GM19099 (cell line): ENCODE data around the gene PANK1.
A peak's percentile ranks its signal among the peaks of the same experiment; 100 is the strongest.

Experiments
- POLR2A ChIP-seq: IDR thresholded peaks from 3 replicates; pipeline ENCODE4 v1.6.1; 2011; ENCODE audit warnings: low read depth; ENCODE audit not compliant: insufficient read length; ENCODE audit errors: extremely low read depth

PANK1 gene

DNA sequence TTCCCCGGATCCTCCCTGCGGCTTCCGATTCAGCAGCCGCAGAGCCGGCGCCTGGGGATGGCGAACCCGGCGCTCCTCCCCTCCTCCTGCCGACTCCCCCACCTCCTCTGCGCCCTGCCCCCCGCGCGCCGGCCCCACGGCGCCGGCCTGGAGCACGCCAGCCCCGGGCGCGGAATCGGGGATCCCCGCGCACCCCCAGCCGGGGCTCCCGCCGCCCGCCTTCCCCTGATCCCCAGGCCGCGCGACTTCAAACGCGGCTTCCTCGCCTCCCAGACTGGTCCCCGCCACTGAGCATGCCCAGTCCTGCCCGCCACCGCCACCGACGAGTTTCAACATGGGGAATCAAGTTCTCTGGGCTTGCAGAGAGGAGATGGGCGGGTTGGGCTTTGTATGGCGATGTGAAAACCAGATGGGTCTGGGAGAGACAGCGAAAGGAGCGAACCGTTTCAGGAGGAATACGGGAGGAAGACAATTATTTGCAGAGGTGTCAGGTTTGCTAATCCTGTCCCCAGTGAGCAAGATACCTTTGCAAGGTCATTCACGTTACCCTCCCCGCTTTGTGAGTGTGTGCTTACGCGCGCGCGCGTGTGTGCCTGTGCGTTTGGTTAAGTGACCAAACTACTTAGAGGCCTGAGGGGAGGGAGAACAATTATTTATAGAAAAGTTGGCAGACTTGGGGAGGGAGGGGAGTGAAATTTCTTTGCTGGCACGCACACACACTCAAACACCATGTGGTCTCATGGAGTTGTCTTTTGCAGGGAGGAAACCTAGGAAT, at the start of gene PANK1:
Gene PANK1, minus strand, starts transcription at position 276 of the 775 bp plus-strand sequence. CDS start 351 bp downstream, outside the sequence.
- peak; percentile 48 for TF ChIP-seq POLR2A

DNA sequence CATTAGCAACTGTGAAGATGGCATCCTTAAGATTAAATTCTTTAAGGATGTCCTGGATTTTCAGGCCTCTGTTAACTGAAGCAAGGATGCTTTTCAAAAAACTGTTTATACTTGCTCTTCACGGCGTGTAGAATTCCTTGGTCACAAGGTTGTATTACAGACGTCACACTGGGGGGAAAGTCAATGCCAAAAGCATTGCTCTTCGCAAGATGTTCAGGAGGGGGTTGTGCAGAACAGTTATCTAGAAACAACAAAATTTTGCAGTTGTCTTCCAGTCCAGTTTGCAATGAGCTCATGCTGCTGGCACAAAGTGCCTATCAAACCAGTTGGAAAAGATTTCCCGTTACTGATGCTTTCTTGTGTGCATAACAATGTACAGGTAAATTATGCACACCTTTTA, 48.1 kb upstream of the PANK1 start:
- no peak for TF ChIP-seq POLR2A

DNA sequence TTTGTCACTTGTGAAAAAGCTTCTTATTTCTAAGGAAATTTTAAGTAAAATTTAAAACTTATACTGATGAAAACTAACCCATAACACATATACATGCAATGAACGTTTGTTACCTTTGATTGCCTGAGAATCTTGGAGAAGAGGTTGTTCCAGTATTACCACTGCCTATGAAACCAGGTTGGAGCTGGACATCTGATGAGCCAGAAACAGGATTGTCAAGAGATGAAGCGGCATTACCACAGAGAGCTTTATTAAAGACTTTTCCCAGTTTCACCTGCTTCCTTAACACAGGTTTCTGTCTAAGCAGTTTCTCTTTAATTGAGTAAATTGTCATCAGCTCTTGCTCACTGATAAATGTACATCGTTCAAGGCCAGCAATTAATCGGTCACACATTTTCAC, 47.4 kb upstream of the PANK1 start:
- TF ChIP-seq POLR2A = no peak

DNA sequence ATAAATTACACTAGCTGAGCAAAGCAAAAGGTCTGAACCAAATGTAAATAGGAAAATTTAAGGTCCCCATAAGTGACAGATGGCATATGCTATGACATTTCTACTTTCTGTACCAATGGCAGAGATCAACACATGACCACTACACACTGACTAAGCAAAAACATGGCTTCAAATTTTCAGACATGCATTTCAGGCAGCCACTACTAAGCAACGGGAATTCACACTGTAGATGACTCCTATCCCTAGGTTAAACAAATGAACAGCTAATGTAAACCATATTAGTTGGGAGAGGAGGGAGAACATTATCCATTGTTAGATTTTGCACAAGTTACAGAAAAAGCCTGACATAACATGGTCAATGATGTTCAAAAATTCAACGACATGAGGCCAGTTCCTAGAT, 45.0 kb upstream of the PANK1 start:
- TF ChIP-seq POLR2A = no peak

DNA sequence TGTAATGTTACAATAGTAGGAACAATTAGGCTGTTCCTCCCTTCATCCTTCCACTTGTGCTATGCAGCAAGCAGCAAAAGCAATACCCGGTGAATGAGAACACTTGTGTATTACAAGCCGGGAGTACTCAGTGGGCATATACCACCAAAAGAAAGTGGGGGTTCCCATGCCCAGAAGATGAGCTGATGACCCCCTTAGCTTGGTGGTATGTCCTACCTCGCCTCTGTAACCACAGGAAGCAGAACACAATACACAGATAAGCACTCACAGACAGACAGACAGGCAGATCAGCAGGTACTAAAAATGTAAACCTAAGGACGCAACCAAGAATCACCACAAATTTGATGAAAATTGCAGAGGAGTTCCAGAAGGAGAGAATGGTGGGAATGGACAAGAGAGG, 40.9 kb upstream of the PANK1 start:
- TF ChIP-seq POLR2A = no peak

DNA sequence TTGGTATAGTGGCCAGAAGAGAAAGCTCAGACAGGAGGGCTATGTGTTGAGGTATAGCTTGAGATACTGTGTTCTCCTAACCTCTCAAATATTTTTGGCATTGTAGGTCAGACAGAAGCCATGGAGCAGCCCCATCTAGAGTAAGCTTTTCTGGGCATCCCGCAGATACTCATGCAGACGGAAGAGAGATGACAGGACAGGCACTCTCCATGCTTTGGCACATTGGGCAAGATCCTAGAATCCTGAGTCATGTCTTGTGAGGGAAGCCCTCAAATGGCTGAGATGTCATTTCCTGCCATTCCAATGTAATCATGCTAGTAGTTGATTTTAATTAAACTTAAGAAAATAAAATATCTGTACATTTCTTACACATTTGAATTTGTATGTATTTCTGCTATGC, 39.6 kb upstream of the PANK1 start:
- TF ChIP-seq POLR2A = no peak

DNA sequence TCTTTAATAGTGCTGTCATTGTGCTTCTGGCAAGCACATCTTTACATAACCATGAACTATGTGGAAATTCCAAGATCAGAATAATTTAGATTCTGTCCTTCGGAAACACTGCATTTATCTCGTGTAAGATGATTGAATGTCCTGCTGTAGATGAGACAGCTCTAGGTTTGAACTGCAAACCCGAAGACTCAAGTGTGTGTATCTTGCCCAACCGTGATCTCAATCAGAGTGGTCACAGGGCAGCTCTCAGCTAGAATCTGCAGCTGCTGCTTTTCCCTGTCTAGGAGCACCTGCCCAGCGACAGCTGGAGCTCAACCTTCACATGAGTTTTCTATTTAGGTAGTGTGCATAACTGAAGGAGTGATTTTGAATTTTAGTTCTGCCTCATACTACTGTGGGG, 38.8 kb upstream of the PANK1 start:
- no peak for TF ChIP-seq POLR2A

DNA sequence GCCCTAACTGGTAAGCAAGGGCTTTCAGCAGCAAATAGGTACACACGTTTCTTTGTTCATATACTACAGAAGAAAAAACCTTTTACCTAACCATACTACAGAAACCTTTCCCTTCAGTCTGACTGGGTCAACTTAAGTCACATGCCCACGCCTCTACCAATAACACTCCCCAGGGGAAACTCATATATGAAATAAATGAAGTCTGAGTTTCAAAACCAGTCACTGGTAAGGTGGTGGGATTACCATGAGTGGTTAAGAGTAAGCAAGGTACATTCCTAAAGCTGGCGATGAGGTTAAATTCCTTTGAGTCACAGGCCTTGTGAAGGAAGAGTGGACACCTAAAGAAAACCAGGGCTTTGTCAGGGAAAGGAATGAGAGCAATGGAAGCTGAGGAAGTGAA, 34.9 kb upstream of the PANK1 start:
- no peak for TF ChIP-seq POLR2A

DNA sequence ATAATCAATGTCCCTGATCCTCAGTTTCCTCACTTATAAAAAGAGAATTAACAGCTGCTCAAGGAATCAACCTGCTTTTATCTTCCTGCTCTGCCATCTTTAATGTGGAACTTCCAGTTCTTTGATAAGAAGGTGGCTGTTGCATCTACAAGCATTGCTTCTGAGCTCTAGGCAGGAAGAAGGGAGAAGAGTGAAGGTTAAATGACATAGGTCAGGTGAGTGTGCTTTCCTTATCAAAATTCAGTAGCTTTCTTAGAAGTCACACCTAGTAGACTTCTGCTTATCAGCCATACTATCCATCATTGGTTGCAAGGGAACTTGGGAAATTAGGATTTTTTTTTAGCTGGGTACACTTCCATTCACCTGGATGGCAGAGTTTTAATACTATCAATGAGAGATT, 32.3 kb upstream of the PANK1 start:
- no peak for TF ChIP-seq POLR2A

DNA sequence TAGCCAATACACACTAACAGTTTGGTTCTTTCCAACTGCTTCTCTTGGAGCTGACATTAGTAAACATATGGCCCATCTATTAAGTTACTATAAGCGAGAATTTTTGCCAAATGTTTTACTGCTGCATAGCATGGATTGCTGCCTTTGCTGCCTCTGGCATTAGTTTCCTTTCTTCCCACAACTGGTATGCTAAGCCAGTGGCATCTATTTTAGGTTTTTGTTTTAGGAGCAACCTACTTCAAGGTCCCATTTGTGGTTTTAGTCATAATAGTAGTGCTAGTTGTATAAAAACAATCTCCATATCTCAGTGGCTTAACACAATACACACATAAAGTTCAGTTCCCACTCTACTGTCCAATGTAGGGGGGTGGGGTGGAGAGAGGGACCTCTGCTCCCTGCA, 25.9 kb upstream of the PANK1 start:
- no peak for TF ChIP-seq POLR2A

DNA sequence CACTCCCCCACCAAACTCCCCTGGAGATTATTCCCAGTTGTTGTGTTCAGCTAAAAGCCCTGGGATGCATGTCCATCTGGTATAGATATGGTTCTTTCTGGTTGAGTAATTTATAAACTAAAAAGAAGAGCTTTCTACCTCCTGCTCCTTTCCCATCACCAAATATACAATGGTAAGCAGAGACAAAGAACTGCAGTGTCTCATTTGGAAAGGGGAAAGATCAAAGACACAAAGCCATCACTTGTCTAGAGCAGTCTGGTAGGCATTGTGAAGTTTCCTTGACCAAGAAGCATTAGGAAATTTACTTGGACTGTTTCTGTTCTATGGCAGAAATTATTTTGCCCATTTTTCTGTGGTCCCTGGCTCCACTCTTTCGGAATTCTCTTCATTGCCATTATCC, 24.9 kb upstream of the PANK1 start:
- TF ChIP-seq POLR2A = no peak

DNA sequence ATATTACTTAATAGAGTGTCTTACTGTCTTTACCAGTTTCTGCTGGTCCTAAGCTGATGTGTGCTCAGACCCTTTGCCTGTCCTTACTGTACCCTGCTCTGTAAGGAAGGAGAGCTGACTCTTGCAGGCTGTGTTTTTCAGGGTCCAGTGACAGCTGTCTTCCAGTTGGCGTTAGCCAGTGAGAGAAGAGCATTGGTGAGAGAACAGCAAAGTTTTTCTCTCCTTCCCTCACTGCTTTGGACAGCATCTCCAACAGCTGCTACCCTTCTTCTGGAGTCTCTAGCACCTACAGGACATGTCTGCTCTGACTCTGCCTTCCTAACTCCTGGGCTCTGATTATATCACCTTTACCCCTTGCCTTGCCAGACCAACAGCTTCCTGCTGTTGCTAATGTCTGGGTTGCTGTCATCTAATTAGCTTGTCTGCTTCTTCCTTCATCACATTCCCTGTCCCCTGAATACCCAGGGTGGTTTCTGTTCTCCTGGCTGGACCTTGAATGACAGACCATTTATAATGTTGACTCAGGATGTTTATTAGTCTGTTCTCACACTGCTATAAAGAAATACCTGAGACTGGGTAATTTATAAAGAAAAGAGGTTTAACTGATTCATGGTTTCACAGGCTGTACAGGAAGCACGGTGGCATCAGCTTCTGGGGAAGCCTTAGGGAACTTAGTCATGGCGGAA, 23.5 kb upstream of the PANK1 start:
- TF ChIP-seq POLR2A = no peak

DNA sequence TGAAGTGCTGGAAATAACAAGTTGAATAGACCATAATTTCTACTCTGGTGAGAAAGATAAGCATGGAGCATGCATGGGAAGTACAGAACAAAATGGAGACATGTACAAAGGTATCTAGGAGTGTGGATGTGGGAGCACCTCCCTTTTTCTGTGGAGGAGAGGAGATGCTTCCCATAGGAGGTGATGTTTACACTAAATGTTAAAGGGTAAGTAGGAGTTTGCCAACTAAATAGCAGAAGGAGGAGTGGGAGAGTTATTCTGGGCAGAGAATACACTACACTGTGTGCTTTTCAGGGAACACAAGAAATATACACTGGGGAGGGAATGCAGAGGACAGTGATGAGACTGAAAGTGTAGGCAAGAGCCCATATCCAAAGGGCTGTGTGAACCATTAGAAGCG, 21.1 kb upstream of the PANK1 start:
- no peak for TF ChIP-seq POLR2A

DNA sequence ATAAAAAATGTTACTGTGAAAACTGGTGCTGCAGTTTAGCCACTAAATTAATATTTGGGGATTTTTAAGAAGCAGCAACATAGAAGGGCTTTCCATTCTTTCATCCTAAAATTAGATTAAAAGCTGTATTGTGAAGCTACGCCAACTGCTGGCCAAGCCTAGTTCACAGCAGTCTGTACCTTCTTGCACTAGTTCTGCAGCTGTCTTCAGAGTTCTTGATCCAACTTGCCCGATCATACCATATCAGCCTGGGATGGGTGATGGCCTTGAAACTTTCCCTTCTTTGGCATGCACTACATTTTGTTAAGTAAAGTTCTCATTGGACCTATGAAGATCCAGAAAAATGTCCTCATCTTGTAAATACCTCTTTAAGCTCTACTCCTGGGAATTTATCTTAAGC, 20.3 kb upstream of the PANK1 start:
- TF ChIP-seq POLR2A = no peak

DNA sequence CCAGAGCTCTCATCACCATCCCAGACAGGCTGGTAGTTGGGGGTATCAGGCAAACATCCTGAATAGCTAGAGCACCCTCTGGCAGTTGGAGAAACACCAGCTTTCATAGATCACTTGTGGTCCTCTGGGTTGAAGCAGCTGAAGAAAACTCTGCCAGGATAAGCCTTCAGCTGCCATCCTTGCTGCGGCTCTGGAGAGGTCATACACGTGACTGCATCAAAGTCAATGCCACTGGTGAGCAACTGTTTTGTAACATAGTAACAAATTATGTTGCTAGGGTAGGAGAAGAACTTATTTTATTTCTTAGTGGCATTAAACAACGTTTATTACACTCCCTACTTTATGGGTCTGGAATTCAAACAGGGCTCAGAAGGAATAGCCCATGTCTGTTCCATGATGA, 19.2 kb upstream of the PANK1 start:
- TF ChIP-seq POLR2A = no peak

DNA sequence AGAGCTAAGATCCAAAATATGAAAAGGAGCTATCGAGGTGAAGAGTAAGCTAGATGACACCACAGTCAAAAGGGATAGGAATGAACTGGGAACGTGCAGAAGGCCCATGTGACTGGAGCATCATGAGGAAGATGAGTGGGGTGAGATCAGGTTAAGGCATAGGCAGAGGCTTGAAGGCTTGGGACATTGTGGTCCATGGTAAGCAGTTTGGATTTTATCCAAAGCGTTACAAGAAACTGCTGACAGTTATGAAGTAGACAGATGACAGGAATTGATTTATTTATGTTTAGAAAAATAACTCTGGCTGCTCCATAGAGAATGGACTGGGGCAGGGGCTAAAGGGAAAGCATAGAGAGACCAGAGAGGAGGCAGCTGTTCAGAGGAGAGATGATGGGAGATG, 18.1 kb upstream of the PANK1 start:
- no peak for TF ChIP-seq POLR2A
